Liver (tissue), 9 donors: ENCODE results near the gene TMSB4X. TPM values are rescaled to one million over a fixed set of nuclear protein-coding genes. Genes with fewer than 3 reads are reported as not detected.

Experiments
- DNase-seq: peaks from one replicate; pipeline ENCODE4 v3.0.0-alpha.2; 2017; ENCODE audit warnings: low spot score
- H3K27ac ChIP-seq, 2 donors: one replicate each; pipeline ENCODE4 v1.7.0; 2013; ENCODE audit warnings: inconsistent platforms in 2 of 2, low read length in 2 of 2, control low read depth in 1 of 2, low read depth in 1 of 2, mild to moderate bottlenecking in 1 of 2
- H3K27me3 ChIP-seq, 4 donors: one replicate each; pipeline versions ENCODE4 v1.6.1 to v1.7.0; 2013; ENCODE audit warnings: low read length in 3 of 4, inconsistent platforms in 1 of 4, mild to moderate bottlenecking in 1 of 4, moderate library complexity in 1 of 4; ENCODE audit not compliant: control insufficient read depth in 4 of 4, insufficient read depth in 4 of 4
- H3K36me3 ChIP-seq, 4 donors: one replicate each; pipeline versions ENCODE4 v1.6.1 to v1.7.0; 2013; ENCODE audit warnings: low read length in 3 of 4, mild to moderate bottlenecking in 3 of 4, low read depth in 1 of 4, moderate library complexity in 1 of 4; ENCODE audit not compliant: control insufficient read depth in 4 of 4, insufficient read depth in 3 of 4
- H3K4me1 ChIP-seq, 4 donors: one replicate each; pipeline versions ENCODE4 v1.6.1 to v1.7.0; 2013; ENCODE audit warnings: low read length in 3 of 4, mild to moderate bottlenecking in 3 of 4, moderate library complexity in 1 of 4; ENCODE audit not compliant: control insufficient read depth in 4 of 4, insufficient read depth in 4 of 4
- H3K4me3 ChIP-seq, 3 donors: one replicate each; pipeline versions ENCODE4 v1.6.1 to v1.7.0; 2013; ENCODE audit warnings: low read length in 3 of 3, control low read depth in 1 of 3, low read depth in 1 of 3, mild to moderate bottlenecking in 1 of 3
- H3K9ac ChIP-seq, 2 donors: one replicate each; pipeline ENCODE4 v1.7.0; 2013; ENCODE audit warnings: low read length in 2 of 2, mild to moderate bottlenecking in 2 of 2, moderate library complexity in 2 of 2, control low read depth in 1 of 2, low read depth in 1 of 2
- H3K9me3 ChIP-seq, 4 donors: one replicate each; pipeline versions ENCODE4 v1.6.1 to v1.7.0; 2013; ENCODE audit warnings: low read length in 3 of 4; ENCODE audit not compliant: control insufficient read depth in 4 of 4
- EGR1 ChIP-seq, 2 donors: IDR thresholded peaks; 2 replicates each; pipeline ENCODE4 v1.6.1; 2016 to 2018; ENCODE audit warnings: antibody characterized with exemption in 2 of 2, low read depth in 2 of 2
- FOXA1 ChIP-seq: IDR thresholded peaks from 2 replicates; pipeline ENCODE4 v1.6.1; 2016; ENCODE audit warnings: antibody characterized with exemption
- JUND ChIP-seq, 2 donors: IDR thresholded peaks; 2 replicates each; pipeline ENCODE4 v1.6.1; 2016; ENCODE audit warnings: antibody characterized with exemption in 2 of 2
- TAF1 ChIP-seq: conservative IDR thresholded peaks from 2 replicates; pipeline ENCODE4 v1.6.1; 2016; ENCODE audit warnings: antibody characterized with exemption, mild to moderate bottlenecking
- WGBS: extraction: QIAGEN DNeasy Blood & Tissue Kit; methylation state at CpG from one replicate; pipeline ENCODE4 v1.1.7; 2013; 5-methylcytosine and 5-hydroxymethylcytosine counted together
- polyA plus RNA-seq, 2 donors: library from polyadenylated mRNA; stranded (reverse) in 1 of 2; unstranded in 1 of 2; fragments of 200-250 nt in 1 of 2; fragments of >200 nt in 1 of 2; fragmentation: Nextera tagmentation in 1 of 2; extraction: Ambion mirVana in 1 of 2; gene quantifications; one replicate each; pipeline versions ENCODE4 v1.2.1 to v1.2.3, GENCODE V29; 2013 to 2015
- total RNA-seq, 2 donors: library from RNA; depleted of rRNA; stranded (reverse); fragments of >200 nt; gene quantifications; one replicate each; pipeline ENCODE4 v1.2.3, GENCODE V29; 2014
- TF ChIP-seq, protein P1 (sequence below): IDR thresholded peaks from 2 replicates; pipeline ENCODE4 v1.6.1; 2016; ENCODE audit warnings: antibody characterized with exemption
- TF ChIP-seq, protein P2 (sequence below): IDR thresholded peaks from 2 replicates; pipeline ENCODE4 v1.6.1; 2016; ENCODE audit warnings: antibody characterized with exemption
- TF ChIP-seq, protein P3 (sequence below): fragments of 150-350 bp; IDR thresholded peaks from 2 replicates; pipeline ENCODE4 v1.5.1; 2017; ENCODE audit warnings: improper control_type of control experiment, low read depth, low read length; ENCODE audit not compliant: missing input control
- donor health status: healthy.
- donor health status: healthy.
- donor health status: healthy.
- donor health status: healthy.
- donor health status: healthy.

The TMSB4X gene
- total and polyA plus RNA-seq, 4 donors = 658 to 1,704 (median 816) TPM

DNA sequence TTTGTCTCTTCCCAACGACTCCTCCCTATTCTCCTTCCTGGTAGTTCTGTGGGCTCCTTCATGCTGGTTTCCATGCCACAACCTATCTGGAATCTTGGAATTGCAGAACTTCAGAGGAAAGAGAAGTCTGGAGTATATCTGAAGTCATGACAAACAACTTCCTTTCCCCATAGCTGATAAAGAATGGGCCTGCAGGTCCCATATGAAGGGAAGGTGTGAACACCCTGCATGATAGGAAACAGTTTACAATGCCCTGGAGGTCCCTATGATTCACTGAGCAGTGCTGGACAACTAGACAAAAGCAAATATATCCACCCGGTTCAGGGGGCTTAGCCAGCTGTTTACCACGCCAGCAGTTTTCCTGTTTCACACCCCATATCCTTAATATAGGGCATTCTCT, 50.1 kb downstream of the TMSB4X start:
- H3K27me3 ChIP-seq = no peaks in the 10 kb centered on the region
- no peaks in the 10 kb centered on the region for H3K36me3 ChIP-seq
- no peak overlapping the region for H3K4me3 ChIP-seq
- no peak overlapping the region for H3K9ac ChIP-seq
- WGBS = 83% methylated on average over 3 of the region's 3 CpGs
- DNase-seq = no peak
- no peaks in the 10 kb centered on the region for H3K9me3 ChIP-seq
- no peak overlapping the region for H3K27ac ChIP-seq
- TF ChIP-seq, protein P1, sequence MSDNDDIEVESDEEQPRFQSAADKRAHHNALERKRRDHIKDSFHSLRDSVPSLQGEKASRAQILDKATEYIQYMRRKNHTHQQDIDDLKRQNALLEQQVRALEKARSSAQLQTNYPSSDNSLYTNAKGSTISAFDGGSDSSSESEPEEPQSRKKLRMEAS = no peak
- TF ChIP-seq TAF1 = no peak
- TF ChIP-seq, protein P2, sequence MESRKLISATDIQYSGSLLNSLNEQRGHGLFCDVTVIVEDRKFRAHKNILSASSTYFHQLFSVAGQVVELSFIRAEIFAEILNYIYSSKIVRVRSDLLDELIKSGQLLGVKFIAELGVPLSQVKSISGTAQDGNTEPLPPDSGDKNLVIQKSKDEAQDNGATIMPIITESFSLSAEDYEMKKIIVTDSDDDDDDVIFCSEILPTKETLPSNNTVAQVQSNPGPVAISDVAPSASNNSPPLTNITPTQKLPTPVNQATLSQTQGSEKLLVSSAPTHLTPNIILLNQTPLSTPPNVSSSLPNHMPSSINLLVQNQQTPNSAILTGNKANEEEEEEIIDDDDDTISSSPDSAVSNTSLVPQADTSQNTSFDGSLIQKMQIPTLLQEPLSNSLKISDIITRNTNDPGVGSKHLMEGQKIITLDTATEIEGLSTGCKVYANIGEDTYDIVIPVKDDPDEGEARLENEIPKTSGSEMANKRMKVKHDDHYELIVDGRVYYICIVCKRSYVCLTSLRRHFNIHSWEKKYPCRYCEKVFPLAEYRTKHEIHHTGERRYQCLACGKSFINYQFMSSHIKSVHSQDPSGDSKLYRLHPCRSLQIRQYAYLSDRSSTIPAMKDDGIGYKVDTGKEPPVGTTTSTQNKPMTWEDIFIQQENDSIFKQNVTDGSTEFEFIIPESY = no peak
- TF ChIP-seq EGR1 (IDR thresholded peaks at IDR 0.05; ENCODE audit: low read depth in 2 of 2) = no peak
- TF ChIP-seq, protein P3, sequence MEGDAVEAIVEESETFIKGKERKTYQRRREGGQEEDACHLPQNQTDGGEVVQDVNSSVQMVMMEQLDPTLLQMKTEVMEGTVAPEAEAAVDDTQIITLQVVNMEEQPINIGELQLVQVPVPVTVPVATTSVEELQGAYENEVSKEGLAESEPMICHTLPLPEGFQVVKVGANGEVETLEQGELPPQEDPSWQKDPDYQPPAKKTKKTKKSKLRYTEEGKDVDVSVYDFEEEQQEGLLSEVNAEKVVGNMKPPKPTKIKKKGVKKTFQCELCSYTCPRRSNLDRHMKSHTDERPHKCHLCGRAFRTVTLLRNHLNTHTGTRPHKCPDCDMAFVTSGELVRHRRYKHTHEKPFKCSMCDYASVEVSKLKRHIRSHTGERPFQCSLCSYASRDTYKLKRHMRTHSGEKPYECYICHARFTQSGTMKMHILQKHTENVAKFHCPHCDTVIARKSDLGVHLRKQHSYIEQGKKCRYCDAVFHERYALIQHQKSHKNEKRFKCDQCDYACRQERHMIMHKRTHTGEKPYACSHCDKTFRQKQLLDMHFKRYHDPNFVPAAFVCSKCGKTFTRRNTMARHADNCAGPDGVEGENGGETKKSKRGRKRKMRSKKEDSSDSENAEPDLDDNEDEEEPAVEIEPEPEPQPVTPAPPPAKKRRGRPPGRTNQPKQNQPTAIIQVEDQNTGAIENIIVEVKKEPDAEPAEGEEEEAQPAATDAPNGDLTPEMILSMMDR = no peak
- no peak for TF ChIP-seq JUND (IDR thresholded peaks at IDR 0.05)
- TF ChIP-seq FOXA1 = no peak
- H3K4me1 ChIP-seq = peaks cover 2 to 6% (median 5%) of the 10 kb centered on the region in 4 donors

Other genes starting within 250 kb of the TMSB4X start
- gene PRPS2, start 183.7 kb upstream of the TMSB4X start, total RNA-seq = 10 to 100 TPM; 13.1 to 19.9 TPM
- 10 to 100 TPM; 12.7 to 14.0 TPM for gene PRPS2, start 183.7 kb upstream of the TMSB4X start, polyA plus RNA-seq
- under 1 TPM; 0.17 to 0.65 TPM for gene TLR7, start 108.0 kb upstream of the TMSB4X start, total RNA-seq
- gene TLR7, start 108.0 kb upstream of the TMSB4X start, polyA plus RNA-seq = under 1 TPM; 0.10 to 0.12 TPM
- gene TLR8, start 68.5 kb upstream of the TMSB4X start, total RNA-seq = 1 to 10 TPM; 3.2 to 4.6 TPM
- gene TLR8, start 68.5 kb upstream of the TMSB4X start, polyA plus RNA-seq = 1 to 10 TPM in 1 of 2 donors, under 1 TPM in 1; 0.28 to 1.0 TPM
- not detected for gene FAM9C, start 69.5 kb downstream of the TMSB4X start, total RNA-seq
- not detected for gene FAM9C, start 69.5 kb downstream of the TMSB4X start, polyA plus RNA-seq